Endodermal cell (in vitro differentiated cells): ENCODE data around the gene CYB5A. TPM values are rescaled to one million over a fixed set of nuclear protein-coding genes. Genes with fewer than 3 reads are reported as not detected.

Source experiments
- DNase-seq: peaks from one replicate; pipeline ENCODE4 v3.0.0-alpha.2; 2017
- H3K27ac ChIP-seq: 2 replicates; pipeline ENCODE4 v1.5.1; 2013; ENCODE audit warnings: mild to moderate bottlenecking, low read depth, low read length, moderate library complexity
- H3K27me3 ChIP-seq: 2 replicates; pipeline ENCODE4 v1.6.1; 2013; ENCODE audit warnings: mild to moderate bottlenecking, low read length, moderate library complexity; ENCODE audit not compliant: insufficient read depth, control insufficient read depth, poor library complexity, severe bottlenecking
- H3K36me3 ChIP-seq: 2 replicates; pipeline ENCODE4 v1.7.0; 2013; ENCODE audit warnings: mild to moderate bottlenecking, low read length, moderate library complexity; ENCODE audit not compliant: control insufficient read depth, insufficient read depth
- H3K4me1 ChIP-seq: one replicate; pipeline ENCODE4 v1.7.0; 2013; ENCODE audit warnings: low read length; ENCODE audit not compliant: control insufficient read depth, insufficient read depth
- H3K4me3 ChIP-seq: 2 replicates; pipeline ENCODE4 v1.5.1; 2013; ENCODE audit warnings: mild to moderate bottlenecking, low read length, moderate library complexity
- H3K9ac ChIP-seq: 2 replicates; pipeline ENCODE4 v1.6.1; 2013; ENCODE audit warnings: mild to moderate bottlenecking, low read length, moderate library complexity; ENCODE audit not compliant: poor library complexity, severe bottlenecking; ENCODE audit errors: extremely low read depth
- H3K9me3 ChIP-seq: 2 replicates; pipeline ENCODE4 v1.6.1; 2013; ENCODE audit warnings: mild to moderate bottlenecking, low read length, moderate library complexity; ENCODE audit not compliant: control insufficient read depth
- H3K27ac Mint-ChIP-seq: 2 replicates; pipeline ENCODE4 v1.8.0; 2020; ENCODE audit warnings: mixed read lengths
- H3K27me3 Mint-ChIP-seq: 2 replicates; pipeline ENCODE4 v1.8.0; 2021; ENCODE audit warnings: mild to moderate bottlenecking, mixed read lengths; ENCODE audit not compliant: insufficient read depth
- H3K36me3 Mint-ChIP-seq: 2 replicates; pipeline ENCODE4 v1.8.0; 2020; ENCODE audit warnings: low read depth, mixed read lengths
- H3K4me1 Mint-ChIP-seq: 2 replicates; pipeline ENCODE4 v1.8.0; 2020; ENCODE audit warnings: mixed read lengths
- H3K4me3 Mint-ChIP-seq: 2 replicates; pipeline ENCODE4 v1.8.0; 2020; ENCODE audit warnings: mild to moderate bottlenecking, moderate library complexity, mixed read lengths
- H3K9me3 Mint-ChIP-seq: 2 replicates; pipeline ENCODE4 v1.8.0; 2020; ENCODE audit warnings: mild to moderate bottlenecking, mixed read lengths
- WGBS, 2 experiments: methylation state at CpG; one replicate each; pipeline versions ENCODE4 v1.1.5 to v1.1.7; 2013; ENCODE audit warnings: missing lambda C conversion rate in 2 of 2, mixed read lengths in 1 of 2; ENCODE audit not compliant: insufficient coverage in 1 of 2, insufficient read length in 1 of 2; 5-methylcytosine and 5-hydroxymethylcytosine counted together
- total RNA-seq, 2 donors: library from RNA; stranded (reverse); fragmentation: NEBNext Ultra II Directional in 1 of 2; extraction: Animal tissue kit (Norgen Biotek cat#: 25700) in 1 of 2; gene quantifications; 2 replicates in 1 of 2; 3 replicates in 1 of 2; pipeline ENCODE4 v1.2.1, GENCODE V29; 2021
- TF ChIP-seq, protein P1 (sequence below): fragments of 200-600 bp; sonication (generic); conservative IDR thresholded peaks from 2 replicates; pipeline ENCODE4 v1.5.0; 2021; ENCODE audit warnings: antibody characterized with exemption, mild to moderate bottlenecking

The CYB5A gene
- total RNA-seq, 2 donors from 2014 or later = 72.6 to 124 TPM

- no peak overlapping the region for H3K27ac Mint-ChIP-seq
- no peak for DNase-seq
Measured at GRCh38 chr18:74261053-74261713, 30.6 kb downstream of the CYB5A start.

GRCh38 chr18:74259347-74259746, 32.4 kb downstream of the CYB5A start:
- 95% methylated on average over 4 of the region's 4 CpGs; no CpG with 5 or more reads in 1 of the 2 experiments for WGBS, 2 experiments
- no peak overlapping the region for H3K27ac ChIP-seq
- Mint-ChIP-seq H3K27me3 (no peaks in the 10 kb centered on the region), H3K4me3 (no peak overlapping the region), H3K4me1 (peaks cover 21% of the 10 kb centered on the region), H3K27ac (no peak overlapping the region), H3K9me3 (no peaks in the 10 kb centered on the region), H3K36me3 (peaks cover 52% of the 10 kb centered on the region)
- H3K9ac ChIP-seq = no peak overlapping the region
- no peak overlapping the region for H3K4me3 ChIP-seq
- peaks cover 16% of the 10 kb centered on the region for H3K4me1 ChIP-seq
- TF ChIP-seq, protein P1, sequence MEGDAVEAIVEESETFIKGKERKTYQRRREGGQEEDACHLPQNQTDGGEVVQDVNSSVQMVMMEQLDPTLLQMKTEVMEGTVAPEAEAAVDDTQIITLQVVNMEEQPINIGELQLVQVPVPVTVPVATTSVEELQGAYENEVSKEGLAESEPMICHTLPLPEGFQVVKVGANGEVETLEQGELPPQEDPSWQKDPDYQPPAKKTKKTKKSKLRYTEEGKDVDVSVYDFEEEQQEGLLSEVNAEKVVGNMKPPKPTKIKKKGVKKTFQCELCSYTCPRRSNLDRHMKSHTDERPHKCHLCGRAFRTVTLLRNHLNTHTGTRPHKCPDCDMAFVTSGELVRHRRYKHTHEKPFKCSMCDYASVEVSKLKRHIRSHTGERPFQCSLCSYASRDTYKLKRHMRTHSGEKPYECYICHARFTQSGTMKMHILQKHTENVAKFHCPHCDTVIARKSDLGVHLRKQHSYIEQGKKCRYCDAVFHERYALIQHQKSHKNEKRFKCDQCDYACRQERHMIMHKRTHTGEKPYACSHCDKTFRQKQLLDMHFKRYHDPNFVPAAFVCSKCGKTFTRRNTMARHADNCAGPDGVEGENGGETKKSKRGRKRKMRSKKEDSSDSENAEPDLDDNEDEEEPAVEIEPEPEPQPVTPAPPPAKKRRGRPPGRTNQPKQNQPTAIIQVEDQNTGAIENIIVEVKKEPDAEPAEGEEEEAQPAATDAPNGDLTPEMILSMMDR = no peak
- no peak for DNase-seq
- no peaks in the 10 kb centered on the region for H3K27me3 ChIP-seq
- H3K36me3 ChIP-seq = no peaks in the 10 kb centered on the region
- no peaks in the 10 kb centered on the region for H3K9me3 ChIP-seq

More at GRCh38 chr18:74261053-74261713, 30.6 kb downstream of the CYB5A start:
- Mint-ChIP-seq H3K4me1 (peaks cover 12% of the 10 kb centered on the region), H3K27me3 (no peaks in the 10 kb centered on the region), H3K9me3 (no peaks in the 10 kb centered on the region), H3K4me3 (no peak overlapping the region), H3K36me3 (peaks cover 50% of the 10 kb centered on the region)
- TF ChIP-seq, protein P1 = no peak
- Histone ChIP-seq H3K9me3 (no peaks in the 10 kb centered on the region), H3K4me1 (peaks cover 6% of the 10 kb centered on the region), H3K9ac (no peak overlapping the region), H3K27me3 (no peaks in the 10 kb centered on the region), H3K36me3 (no peaks in the 10 kb centered on the region), H3K4me3 (no peak overlapping the region), H3K27ac (no peak overlapping the region)
- WGBS, 2 experiments = 93 to 95% methylated on average over 4 to 6 of the region's 6 CpGs

DNA sequence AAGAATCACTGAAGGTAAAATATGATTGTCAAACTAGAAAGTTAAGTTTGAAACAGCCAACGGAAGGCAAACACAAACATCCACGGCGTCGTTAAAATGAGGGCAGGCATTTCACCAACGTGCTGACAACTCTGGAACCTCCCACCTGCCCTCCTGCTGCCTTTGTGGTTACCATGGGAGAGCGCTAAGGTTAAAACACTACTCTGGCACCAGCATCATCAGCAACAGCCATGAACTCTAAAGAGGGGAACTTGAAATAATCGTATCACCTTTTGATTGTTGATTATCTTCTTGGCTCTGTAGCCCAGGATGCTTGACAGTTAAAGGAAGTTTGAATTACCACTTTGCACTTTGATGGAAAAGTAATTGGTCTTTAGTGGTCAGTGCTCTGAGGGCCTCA, 34.7 kb downstream of the CYB5A start:
- 80% methylated on average over 7 of the region's 7 CpGs for WGBS, 2 experiments
- no peaks in the 10 kb centered on the region for H3K9me3 Mint-ChIP-seq
- Histone ChIP-seq H3K36me3 (no peaks in the 10 kb centered on the region), H3K4me1 (peaks cover 18% of the 10 kb centered on the region), H3K9me3 (no peaks in the 10 kb centered on the region), H3K27me3 (no peaks in the 10 kb centered on the region), H3K4me3 (no peak overlapping the region), H3K27ac (no peak overlapping the region), H3K9ac (no peak overlapping the region)
- H3K4me1 Mint-ChIP-seq = peaks cover 27% of the 10 kb centered on the region
- no peak for DNase-seq
- no peak overlapping the region for H3K27ac Mint-ChIP-seq
- H3K36me3 Mint-ChIP-seq = peaks cover 48% of the 10 kb centered on the region
- H3K4me3 Mint-ChIP-seq = no peak overlapping the region
- TF ChIP-seq, protein P1 = no peak
- no peaks in the 10 kb centered on the region for H3K27me3 Mint-ChIP-seq
